AG04449 (cell line): ENCODE results near the gene MRPL51.

ENCODE experiments used
- CTCF ChIA-PET: fragments of 350-600 bp; formaldehyde crosslinking; extraction: SDS; loops from one replicate; lab custom pipeline; 2021; ENCODE audit warnings: antibody characterized with exemption; lab: Yijun Ruan, JAX
- POLR2A ChIA-PET: fragments of 400-600, 350-600 bp; formaldehyde crosslinking; extraction: SDS; loops from one replicate; lab custom pipeline; 2020; ENCODE audit warnings: antibody characterized with exemption, inconsistent platforms; lab: Yijun Ruan, JAX
- DNase-seq: peaks from one replicate; pipeline ENCODE4 v3.0.0-alpha.2; 2010; ENCODE audit warnings: low read depth, low spot score
- H3K4me3 ChIP-seq: 2 replicates; pipeline ENCODE4 v1.5.1; 2011; ENCODE audit warnings: low read depth, mild to moderate bottlenecking, control low read depth, low read length
- TF ChIP-seq, protein P1 (sequence below): IDR thresholded peaks from one replicate; pipeline ENCODE4 v1.5.1; 2011; ENCODE audit warnings: mild to moderate bottlenecking, moderate library complexity, low read length, control low read depth, inconsistent platforms; ENCODE audit not compliant: insufficient read depth; ENCODE audit errors: missing control alignments

The MRPL51 gene

DNA sequence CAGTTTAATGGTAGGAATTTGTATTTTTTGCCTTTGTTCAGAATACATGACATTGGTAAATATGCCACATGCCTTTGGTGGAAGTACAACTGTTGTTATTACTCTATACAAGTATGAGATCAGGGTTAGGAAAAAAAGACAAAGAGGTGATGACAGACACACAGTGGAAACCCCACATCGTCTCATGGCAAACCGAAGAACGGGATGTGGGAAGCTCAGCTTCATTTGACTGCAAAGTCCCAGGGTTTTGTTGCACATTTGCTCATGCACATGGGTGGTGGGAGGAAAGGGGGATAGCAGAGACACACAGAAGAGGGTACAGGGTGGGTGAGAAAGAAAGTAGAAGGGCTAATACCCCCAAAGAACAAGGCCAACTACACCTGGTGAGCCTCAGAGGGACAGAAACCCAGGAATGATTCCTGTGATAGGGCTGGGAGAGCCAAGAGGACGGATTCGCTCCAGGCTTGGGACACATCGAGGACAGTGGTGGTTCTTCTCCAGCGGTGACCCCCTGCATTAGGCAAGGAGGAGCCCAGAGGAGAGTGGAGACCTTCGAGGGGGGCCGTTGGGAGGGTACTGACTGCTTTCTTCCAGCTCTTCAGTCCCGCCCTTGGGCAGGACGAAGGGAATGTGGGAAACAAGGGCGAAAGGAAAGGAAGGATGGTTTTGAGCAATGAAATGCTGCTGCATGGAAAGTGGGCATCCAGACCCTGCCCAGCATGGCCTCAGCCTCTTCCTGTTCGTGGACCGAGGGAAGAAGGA, 30.6 kb downstream of the MRPL51 start:
- POLR2A ChIA-PET: interaction anchor here (7.5 kb wide), 1 partner anchor 8 kb away, joined by 43 read pairs; the partner anchor contains the start of gene VAMP1
- H3K4me3 ChIP-seq: no peak overlapping the region
- no peak for DNase-seq
- CTCF ChIA-PET: interaction anchor here (1.1 to 10.3 kb wide), 3 partner anchors 10 to 37 kb away, joined by 3 to 199 read pairs (median 13); partner anchors contain the start of gene TAPBPL
- TF ChIP-seq, protein P1, sequence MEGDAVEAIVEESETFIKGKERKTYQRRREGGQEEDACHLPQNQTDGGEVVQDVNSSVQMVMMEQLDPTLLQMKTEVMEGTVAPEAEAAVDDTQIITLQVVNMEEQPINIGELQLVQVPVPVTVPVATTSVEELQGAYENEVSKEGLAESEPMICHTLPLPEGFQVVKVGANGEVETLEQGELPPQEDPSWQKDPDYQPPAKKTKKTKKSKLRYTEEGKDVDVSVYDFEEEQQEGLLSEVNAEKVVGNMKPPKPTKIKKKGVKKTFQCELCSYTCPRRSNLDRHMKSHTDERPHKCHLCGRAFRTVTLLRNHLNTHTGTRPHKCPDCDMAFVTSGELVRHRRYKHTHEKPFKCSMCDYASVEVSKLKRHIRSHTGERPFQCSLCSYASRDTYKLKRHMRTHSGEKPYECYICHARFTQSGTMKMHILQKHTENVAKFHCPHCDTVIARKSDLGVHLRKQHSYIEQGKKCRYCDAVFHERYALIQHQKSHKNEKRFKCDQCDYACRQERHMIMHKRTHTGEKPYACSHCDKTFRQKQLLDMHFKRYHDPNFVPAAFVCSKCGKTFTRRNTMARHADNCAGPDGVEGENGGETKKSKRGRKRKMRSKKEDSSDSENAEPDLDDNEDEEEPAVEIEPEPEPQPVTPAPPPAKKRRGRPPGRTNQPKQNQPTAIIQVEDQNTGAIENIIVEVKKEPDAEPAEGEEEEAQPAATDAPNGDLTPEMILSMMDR: no peak

DNA sequence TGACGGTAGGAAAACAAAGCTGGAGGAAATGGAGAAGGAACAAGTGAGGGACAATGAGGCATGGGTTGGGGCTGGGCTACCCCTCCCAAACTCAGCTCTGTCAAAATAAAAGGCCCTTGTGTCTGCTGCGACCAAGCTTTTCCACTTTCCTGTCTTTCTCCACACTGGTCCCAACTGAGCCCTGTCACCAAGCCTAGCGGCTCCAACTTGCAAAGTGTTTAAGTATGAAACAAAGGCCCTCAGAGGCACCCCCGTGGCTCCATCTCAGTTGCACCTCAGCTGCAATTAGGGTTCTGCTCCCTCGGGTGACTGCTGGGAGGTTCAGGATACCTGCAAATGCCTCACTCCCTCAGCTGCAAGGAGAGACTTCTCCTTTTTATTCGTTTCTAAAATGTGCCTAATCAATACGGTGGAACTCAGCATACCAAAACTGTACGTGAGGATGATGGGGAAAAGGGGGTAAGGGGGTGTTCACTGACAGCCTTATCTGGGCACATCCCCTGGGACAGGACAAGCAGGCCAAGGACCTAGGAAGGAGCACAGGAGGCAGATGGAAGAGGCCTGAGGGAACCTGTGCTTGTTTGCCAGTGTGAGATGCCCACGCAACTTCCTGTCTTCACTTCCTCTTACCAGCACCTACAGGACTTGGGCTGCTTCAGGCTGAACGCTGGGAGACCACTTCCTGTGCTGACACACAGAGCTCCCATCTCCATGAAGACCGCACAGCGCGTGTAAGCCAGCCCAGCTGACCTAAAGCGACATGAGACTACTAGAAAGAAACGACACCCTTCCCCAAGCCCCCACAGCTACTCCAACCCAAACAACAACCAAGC, 31.4 kb downstream of the MRPL51 start:
- no peak for DNase-seq
- H3K4me3 ChIP-seq: no peak overlapping the region
- TF ChIP-seq, protein P1: no peak
- ChIA-PET POLR2A (interaction anchor here (0.9 to 7.5 kb wide), 2 partner anchors 9 to 73 kb away, joined by 4 to 43 read pairs; partner anchors contain the start of genes GAPDH and VAMP1), CTCF (interaction anchor here (0.9 to 10.3 kb wide), 6 partner anchors 9 to 177 kb away, joined by 3 to 199 read pairs (median 4); partner anchors contain the start of genes TAPBPL and VAMP1)

DNA sequence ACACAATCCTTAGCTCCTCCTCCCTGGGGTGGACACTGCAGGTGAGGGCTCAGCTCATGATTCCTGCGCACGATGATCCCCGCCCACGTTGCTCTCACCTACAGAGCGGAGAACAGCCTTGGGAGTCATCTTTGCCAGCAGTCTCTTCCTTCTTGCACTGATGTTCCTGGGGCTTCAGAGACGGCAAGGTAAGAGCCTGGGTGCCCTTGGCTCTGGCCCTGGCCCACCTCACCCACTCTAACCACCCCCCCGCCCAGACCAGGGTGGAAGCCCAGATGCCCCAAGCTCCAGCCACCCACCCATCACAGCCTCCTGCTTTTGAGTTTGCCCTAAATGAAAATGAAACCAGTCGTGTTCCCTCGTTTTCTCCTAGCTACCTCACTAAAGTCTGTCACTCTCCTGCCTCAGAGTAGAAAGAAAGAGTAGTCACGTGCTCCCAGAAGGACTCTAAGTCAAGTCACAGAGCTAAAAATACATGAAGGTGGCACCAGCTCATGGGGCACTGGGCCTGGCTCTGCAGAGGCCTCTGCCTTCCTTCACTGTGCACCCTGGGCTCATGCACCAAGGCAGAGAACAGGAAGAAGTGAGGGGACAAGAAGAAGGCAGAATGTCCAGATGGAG, 32.2 kb downstream of the MRPL51 start:
- TF ChIP-seq, protein P1: no peak
- no peak for DNase-seq
- POLR2A ChIA-PET: interaction anchor here (0.9 to 7.5 kb wide), 2 partner anchors 10 to 73 kb away, joined by 4 to 43 read pairs; partner anchors contain the start of genes GAPDH and VAMP1
- H3K4me3 ChIP-seq: no peak overlapping the region
- CTCF ChIA-PET: interaction anchor here (0.9 to 10.3 kb wide), 5 partner anchors 9 to 177 kb away, joined by 4 to 199 read pairs (median 4); partner anchors contain the start of genes TAPBPL and VAMP1

DNA sequence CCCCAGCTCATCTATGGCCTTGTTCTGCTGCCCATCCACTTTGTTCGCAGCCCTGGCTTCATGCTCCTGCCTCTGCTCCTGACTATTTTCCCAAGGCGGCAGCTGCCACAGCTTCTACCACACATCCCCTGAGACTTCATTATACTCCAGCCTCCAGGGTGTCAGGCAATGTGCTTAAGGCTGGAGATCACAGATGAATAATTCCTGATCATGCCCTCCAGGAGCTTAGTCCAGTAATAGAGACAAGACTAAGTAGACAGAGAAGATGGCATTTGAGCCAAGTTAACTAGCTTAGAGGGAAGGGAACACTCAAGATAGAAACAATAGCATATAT, 34.1 kb downstream of the MRPL51 start:
- POLR2A ChIA-PET: interaction anchor here (7.5 kb wide), 1 partner anchor 11 kb away, joined by 43 read pairs; the partner anchor contains the start of gene VAMP1
- CTCF ChIA-PET: interaction anchor here (0.9 to 10.3 kb wide), 3 partner anchors 12 to 136 kb away, joined by 3 to 199 read pairs (median 9); partner anchors contain the start of gene VAMP1

DNA sequence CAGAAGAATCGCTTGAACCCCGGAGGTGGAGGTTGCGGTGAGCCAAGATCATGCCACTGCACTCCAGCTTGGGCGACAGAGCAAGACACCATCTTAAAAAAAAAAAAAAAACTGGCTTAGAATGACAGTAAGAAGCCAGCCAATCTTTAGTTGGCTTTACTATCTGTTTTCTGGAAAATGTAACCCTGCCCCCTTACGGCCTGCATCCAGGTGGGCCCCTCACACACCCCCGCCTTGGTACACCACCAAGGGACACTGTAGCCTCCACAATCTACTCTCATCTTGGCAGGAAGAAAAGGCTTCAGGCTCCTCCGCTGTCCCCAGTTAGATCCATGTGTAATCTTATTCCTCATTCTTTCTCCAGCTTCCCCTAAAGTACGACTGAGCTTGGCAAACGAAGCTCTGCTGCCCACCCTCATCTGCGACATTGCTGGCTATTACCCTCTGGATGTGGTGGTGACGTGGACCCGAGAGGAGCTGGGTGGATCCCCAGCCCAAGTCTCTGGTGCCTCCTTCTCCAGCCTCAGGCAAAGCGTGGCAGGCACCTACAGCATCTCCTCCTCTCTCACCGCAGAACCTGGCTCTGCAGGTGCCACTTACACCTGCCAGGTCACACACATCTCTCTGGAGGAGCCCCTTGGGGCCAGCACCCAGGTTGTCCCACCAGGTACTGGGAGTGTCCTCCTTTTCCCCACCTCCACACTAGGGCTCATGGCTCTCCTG, 34.6 kb downstream of the MRPL51 start:
- no peak overlapping the region for H3K4me3 ChIP-seq
- no peak for DNase-seq
- ChIA-PET POLR2A (interaction anchor here (7.5 kb wide), 1 partner anchor 12 kb away, joined by 43 read pairs; the partner anchor contains the start of gene VAMP1), CTCF (interaction anchor here (0.9 to 10.3 kb wide), 4 partner anchors 7 to 136 kb away, joined by 3 to 199 read pairs (median 53); partner anchors contain the start of gene VAMP1)
- TF ChIP-seq, protein P1: no peak

More for the DNA sequence above, 34.1 kb downstream of the MRPL51 start:
- TF ChIP-seq, protein P1: no peak
- no peak for DNase-seq
- no peak overlapping the region for H3K4me3 ChIP-seq
